Endodermal cell (in vitro differentiated cells): ENCODE data around the gene C4orf17. TPM values are rescaled to one million over a fixed set of nuclear protein-coding genes. Genes with fewer than 3 reads are reported as not detected.

ENCODE experiments used
- DNase-seq: peaks from one replicate; pipeline ENCODE4 v3.0.0-alpha.2; 2017
- H3K27ac ChIP-seq: 2 replicates; pipeline ENCODE4 v1.5.1; 2013; ENCODE audit warnings: mild to moderate bottlenecking, low read depth, low read length, moderate library complexity
- H3K27me3 ChIP-seq: 2 replicates; pipeline ENCODE4 v1.6.1; 2013; ENCODE audit warnings: mild to moderate bottlenecking, low read length, moderate library complexity; ENCODE audit not compliant: insufficient read depth, control insufficient read depth, poor library complexity, severe bottlenecking
- H3K36me3 ChIP-seq: 2 replicates; pipeline ENCODE4 v1.7.0; 2013; ENCODE audit warnings: mild to moderate bottlenecking, low read length, moderate library complexity; ENCODE audit not compliant: control insufficient read depth, insufficient read depth
- H3K4me1 ChIP-seq: one replicate; pipeline ENCODE4 v1.7.0; 2013; ENCODE audit warnings: low read length; ENCODE audit not compliant: control insufficient read depth, insufficient read depth
- H3K4me3 ChIP-seq: 2 replicates; pipeline ENCODE4 v1.5.1; 2013; ENCODE audit warnings: mild to moderate bottlenecking, low read length, moderate library complexity
- H3K9ac ChIP-seq: 2 replicates; pipeline ENCODE4 v1.6.1; 2013; ENCODE audit warnings: mild to moderate bottlenecking, low read length, moderate library complexity; ENCODE audit not compliant: poor library complexity, severe bottlenecking; ENCODE audit errors: extremely low read depth
- H3K9me3 ChIP-seq: 2 replicates; pipeline ENCODE4 v1.6.1; 2013; ENCODE audit warnings: mild to moderate bottlenecking, low read length, moderate library complexity; ENCODE audit not compliant: control insufficient read depth
- H3K27ac Mint-ChIP-seq: 2 replicates; pipeline ENCODE4 v1.8.0; 2020; ENCODE audit warnings: mixed read lengths
- H3K27me3 Mint-ChIP-seq: 2 replicates; pipeline ENCODE4 v1.8.0; 2021; ENCODE audit warnings: mild to moderate bottlenecking, mixed read lengths; ENCODE audit not compliant: insufficient read depth
- H3K36me3 Mint-ChIP-seq: 2 replicates; pipeline ENCODE4 v1.8.0; 2020; ENCODE audit warnings: low read depth, mixed read lengths
- H3K4me1 Mint-ChIP-seq: 2 replicates; pipeline ENCODE4 v1.8.0; 2020; ENCODE audit warnings: mixed read lengths
- H3K4me3 Mint-ChIP-seq: 2 replicates; pipeline ENCODE4 v1.8.0; 2020; ENCODE audit warnings: mild to moderate bottlenecking, moderate library complexity, mixed read lengths
- H3K9me3 Mint-ChIP-seq: 2 replicates; pipeline ENCODE4 v1.8.0; 2020; ENCODE audit warnings: mild to moderate bottlenecking, mixed read lengths
- WGBS, 2 experiments: methylation state at CpG; one replicate each; pipeline versions ENCODE4 v1.1.5 to v1.1.7; 2013; ENCODE audit warnings: missing lambda C conversion rate in 2 of 2, mixed read lengths in 1 of 2; ENCODE audit not compliant: insufficient coverage in 1 of 2, insufficient read length in 1 of 2; 5-methylcytosine and 5-hydroxymethylcytosine counted together
- total RNA-seq, 2 donors: library from RNA; stranded (reverse); fragmentation: NEBNext Ultra II Directional in 1 of 2; extraction: Animal tissue kit (Norgen Biotek cat#: 25700) in 1 of 2; gene quantifications; 2 replicates in 1 of 2; 3 replicates in 1 of 2; pipeline ENCODE4 v1.2.1, GENCODE V29; 2021
- TF ChIP-seq, protein P1 (sequence below): fragments of 200-600 bp; sonication (generic); conservative IDR thresholded peaks from 2 replicates; pipeline ENCODE4 v1.5.0; 2021; ENCODE audit warnings: antibody characterized with exemption, mild to moderate bottlenecking

C4orf17 gene
- total RNA-seq, 2 donors from 2014 or later = not detected

DNA sequence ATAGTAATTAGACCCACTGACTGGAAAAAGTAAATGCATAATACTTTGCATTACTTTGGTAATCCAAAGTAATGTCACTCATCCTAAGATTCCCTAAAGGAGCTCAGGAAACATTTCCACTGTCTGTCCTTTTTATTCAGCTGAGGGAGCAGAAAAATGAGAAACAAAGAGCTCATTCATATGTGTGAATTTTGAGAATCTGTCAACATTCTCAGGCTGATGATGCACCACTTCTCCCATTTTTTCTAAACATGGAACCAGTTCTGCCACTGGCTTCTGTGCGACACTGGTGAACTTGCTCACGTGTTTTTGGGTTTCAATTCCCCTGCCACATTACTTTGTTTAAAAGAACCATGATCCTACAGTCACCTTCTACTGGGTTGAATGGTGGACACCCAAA, 47.3 kb upstream of the C4orf17 start:
- no peaks in the 10 kb centered on the region for H3K27me3 ChIP-seq
- peaks cover 2% of the 10 kb centered on the region for H3K4me1 Mint-ChIP-seq
- no peak overlapping the region for H3K27ac ChIP-seq
- H3K4me3 Mint-ChIP-seq = no peak overlapping the region
- H3K4me1 ChIP-seq = no peaks in the 10 kb centered on the region
- 90 to 91% methylated on average over 2 of the region's 2 CpGs for WGBS, 2 experiments
- H3K36me3 ChIP-seq = no peaks in the 10 kb centered on the region
- no peaks in the 10 kb centered on the region for H3K9me3 ChIP-seq
- no peak overlapping the region for H3K4me3 ChIP-seq
- no peak overlapping the region for H3K9ac ChIP-seq
- H3K27me3 Mint-ChIP-seq = no peaks in the 10 kb centered on the region
- TF ChIP-seq, protein P1, sequence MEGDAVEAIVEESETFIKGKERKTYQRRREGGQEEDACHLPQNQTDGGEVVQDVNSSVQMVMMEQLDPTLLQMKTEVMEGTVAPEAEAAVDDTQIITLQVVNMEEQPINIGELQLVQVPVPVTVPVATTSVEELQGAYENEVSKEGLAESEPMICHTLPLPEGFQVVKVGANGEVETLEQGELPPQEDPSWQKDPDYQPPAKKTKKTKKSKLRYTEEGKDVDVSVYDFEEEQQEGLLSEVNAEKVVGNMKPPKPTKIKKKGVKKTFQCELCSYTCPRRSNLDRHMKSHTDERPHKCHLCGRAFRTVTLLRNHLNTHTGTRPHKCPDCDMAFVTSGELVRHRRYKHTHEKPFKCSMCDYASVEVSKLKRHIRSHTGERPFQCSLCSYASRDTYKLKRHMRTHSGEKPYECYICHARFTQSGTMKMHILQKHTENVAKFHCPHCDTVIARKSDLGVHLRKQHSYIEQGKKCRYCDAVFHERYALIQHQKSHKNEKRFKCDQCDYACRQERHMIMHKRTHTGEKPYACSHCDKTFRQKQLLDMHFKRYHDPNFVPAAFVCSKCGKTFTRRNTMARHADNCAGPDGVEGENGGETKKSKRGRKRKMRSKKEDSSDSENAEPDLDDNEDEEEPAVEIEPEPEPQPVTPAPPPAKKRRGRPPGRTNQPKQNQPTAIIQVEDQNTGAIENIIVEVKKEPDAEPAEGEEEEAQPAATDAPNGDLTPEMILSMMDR = no peak
- H3K36me3 Mint-ChIP-seq = no peaks in the 10 kb centered on the region
- H3K9me3 Mint-ChIP-seq = no peaks in the 10 kb centered on the region
- no peak overlapping the region for H3K27ac Mint-ChIP-seq
- DNase-seq = no peak

DNA sequence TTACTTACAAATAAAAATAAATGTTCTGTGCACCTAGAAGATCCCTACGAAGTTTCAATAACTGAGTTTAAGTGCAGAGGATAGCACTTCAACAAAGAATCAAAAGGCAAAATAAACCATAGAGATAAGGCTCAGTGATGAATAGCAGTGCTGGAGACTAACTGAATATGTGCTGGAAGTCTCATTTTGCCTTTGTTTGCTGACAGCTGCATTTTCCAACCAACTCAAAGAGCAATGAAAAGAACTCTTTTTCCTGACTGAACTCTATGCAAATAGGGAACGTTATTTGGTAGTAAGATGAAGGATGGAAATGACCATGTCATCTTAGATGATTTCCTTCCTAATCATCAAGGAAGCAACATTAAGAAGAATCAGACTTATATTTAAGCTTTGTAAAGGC, 42.9 kb upstream of the C4orf17 start:
- Histone ChIP-seq H3K27me3 (no peaks in the 10 kb centered on the region), H3K36me3 (no peaks in the 10 kb centered on the region), H3K9ac (no peak overlapping the region), H3K9me3 (no peaks in the 10 kb centered on the region), H3K4me3 (no peak overlapping the region), H3K4me1 (no peaks in the 10 kb centered on the region), H3K27ac (peak overlapping the region; percentile 84)
- Mint-ChIP-seq H3K4me3 (no peak overlapping the region), H3K9me3 (no peaks in the 10 kb centered on the region), H3K27ac (no peak overlapping the region), H3K36me3 (no peaks in the 10 kb centered on the region), H3K27me3 (no peaks in the 10 kb centered on the region), H3K4me1 (no peaks in the 10 kb centered on the region)
- TF ChIP-seq, protein P1 = no peak
- 60 to 100% methylated on average over 1 of the region's 2 CpGs for WGBS, 2 experiments
- no peak for DNase-seq

DNA sequence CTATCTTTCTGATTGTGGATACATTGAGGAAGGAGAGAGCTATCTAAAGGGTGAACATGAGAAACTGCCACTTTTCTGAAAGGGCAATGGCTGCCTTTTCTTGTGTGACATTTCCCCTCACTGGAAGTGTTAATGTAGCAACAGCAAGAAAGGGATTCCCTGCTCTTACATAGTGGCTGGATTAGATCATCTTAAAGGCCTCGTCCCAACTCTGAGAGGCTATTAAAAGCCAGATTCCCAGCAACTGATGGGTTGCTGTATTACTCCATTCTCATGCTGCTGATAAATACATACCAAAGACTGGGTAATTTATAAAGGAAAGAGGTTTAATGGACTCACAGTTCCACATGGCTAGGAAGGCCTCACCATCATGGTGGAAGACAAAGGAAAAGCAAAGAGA, 41.9 kb upstream of the C4orf17 start:
- no peaks in the 10 kb centered on the region for H3K27me3 Mint-ChIP-seq
- Histone ChIP-seq H3K27ac (no peak overlapping the region), H3K4me1 (no peaks in the 10 kb centered on the region), H3K36me3 (no peaks in the 10 kb centered on the region), H3K9ac (no peak overlapping the region), H3K9me3 (no peaks in the 10 kb centered on the region), H3K27me3 (no peaks in the 10 kb centered on the region), H3K4me3 (no peak overlapping the region)
- WGBS, 2 experiments = 86% methylated on average over 1 of the region's 1 CpG; no CpG with 5 or more reads in 1 of the 2 experiments
- no peak overlapping the region for H3K4me3 Mint-ChIP-seq
- no peak overlapping the region for H3K27ac Mint-ChIP-seq
- no peak for DNase-seq
- TF ChIP-seq, protein P1 = no peak
- H3K36me3 Mint-ChIP-seq = no peaks in the 10 kb centered on the region
- no peaks in the 10 kb centered on the region for H3K9me3 Mint-ChIP-seq
- H3K4me1 Mint-ChIP-seq = no peaks in the 10 kb centered on the region
